ENCODE measurements around the gene PA2G4.

DNA sequence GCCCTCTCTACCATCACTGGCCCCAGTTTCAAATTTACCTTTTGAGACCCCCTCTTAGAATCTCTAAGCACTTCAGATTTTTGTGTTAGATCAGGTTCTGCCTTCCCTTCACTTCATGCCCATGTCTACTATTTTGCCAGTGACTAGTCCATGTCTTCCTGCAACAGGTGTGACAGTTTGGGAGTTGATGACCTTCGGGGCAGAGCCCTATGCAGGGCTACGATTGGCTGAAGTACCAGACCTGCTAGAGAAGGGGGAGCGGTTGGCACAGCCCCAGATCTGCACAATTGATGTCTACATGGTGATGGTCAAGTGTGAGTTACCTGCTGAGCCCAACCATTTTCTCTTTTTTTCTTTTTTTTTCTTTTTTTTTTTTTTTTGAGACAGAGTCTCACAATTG is 5.8 kb upstream of the PA2G4 start:
- TF ChIP-seq, protein P1, sequence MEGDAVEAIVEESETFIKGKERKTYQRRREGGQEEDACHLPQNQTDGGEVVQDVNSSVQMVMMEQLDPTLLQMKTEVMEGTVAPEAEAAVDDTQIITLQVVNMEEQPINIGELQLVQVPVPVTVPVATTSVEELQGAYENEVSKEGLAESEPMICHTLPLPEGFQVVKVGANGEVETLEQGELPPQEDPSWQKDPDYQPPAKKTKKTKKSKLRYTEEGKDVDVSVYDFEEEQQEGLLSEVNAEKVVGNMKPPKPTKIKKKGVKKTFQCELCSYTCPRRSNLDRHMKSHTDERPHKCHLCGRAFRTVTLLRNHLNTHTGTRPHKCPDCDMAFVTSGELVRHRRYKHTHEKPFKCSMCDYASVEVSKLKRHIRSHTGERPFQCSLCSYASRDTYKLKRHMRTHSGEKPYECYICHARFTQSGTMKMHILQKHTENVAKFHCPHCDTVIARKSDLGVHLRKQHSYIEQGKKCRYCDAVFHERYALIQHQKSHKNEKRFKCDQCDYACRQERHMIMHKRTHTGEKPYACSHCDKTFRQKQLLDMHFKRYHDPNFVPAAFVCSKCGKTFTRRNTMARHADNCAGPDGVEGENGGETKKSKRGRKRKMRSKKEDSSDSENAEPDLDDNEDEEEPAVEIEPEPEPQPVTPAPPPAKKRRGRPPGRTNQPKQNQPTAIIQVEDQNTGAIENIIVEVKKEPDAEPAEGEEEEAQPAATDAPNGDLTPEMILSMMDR (IDR thresholded peaks at IDR 0.05; ENCODE audit: poor library complexity), result no peak
- no peak for TF ChIP-seq EZH2 (IDR thresholded peaks at IDR 0.05; ENCODE audit: borderline replicate concordance)
- TF ChIP-seq EZH2phosphoT487 (IDR thresholded peaks at IDR 0.05; ENCODE audit: low read depth, severe bottlenecking, unreplicated experiment), result no peak
